ENCODE measurements around the gene SPIC.
"Not testable (repeated sequence)": the region's sequence is repeated elsewhere in the genome, so short reads cannot be mapped to it uniquely, and the experiment has no call there.

The SPIC gene

GRCh38 chr12:101474711-101475386 is at the start of gene SPIC:
Gene SPIC (plus strand): TSS chr12:101475336. CDS start chr12:101476905, 1,569 bp downstream.
- DNase-seq = no peak

GRCh38 chr12:101430456-101430855 is 44.7 kb upstream of the SPIC start:
- DNase-seq = no peak

GRCh38 chr12:101436136-101436535 is 39.0 kb upstream of the SPIC start:
- no peak for DNase-seq

GRCh38 chr12:101439236-101439635 is 35.9 kb upstream of the SPIC start:
- DNase-seq = no peak

- DNase-seq = no peak
Observed at GRCh38 chr12:101441461-101442224, 33.5 kb upstream of the SPIC start.

- DNase-seq = peak in 1 of 2 experiments; percentile 21
Observed at GRCh38 chr12:101455685-101456084, 19.5 kb upstream of the SPIC start.

GRCh38 chr12:101459642-101460346 is 15.3 kb upstream of the SPIC start:
- DNase-seq = no peak

GRCh38 chr12:101468948-101469347 is 6.2 kb upstream of the SPIC start:
- no peak for DNase-seq

- no peak for DNase-seq
Observed at GRCh38 chr12:101470939-101471338, 4.2 kb upstream of the SPIC start.

- DNase-seq = not testable (repeated sequence)
Observed at GRCh38 chr12:101471878-101472277, 3.3 kb upstream of the SPIC start.

GRCh38 chr12:101474248-101474647 is 888 bp upstream of the SPIC start:
- DNase-seq = no peak

- no peak for DNase-seq
Observed at GRCh38 chr12:101475751-101476305, 692 bp downstream of the SPIC start.

- DNase-seq = no peak
Observed at GRCh38 chr12:101480849-101481248, 5.7 kb downstream of the SPIC start.

- no peak for DNase-seq
Observed at GRCh38 chr12:101485021-101485420, 9.9 kb downstream of the SPIC start.

- DNase-seq = no peak
Observed at GRCh38 chr12:101488469-101488868, 13.3 kb downstream of the SPIC start.

- peak; percentile 17 to 22 for DNase-seq
Observed at GRCh38 chr12:101490286-101490920, 15.3 kb downstream of the SPIC start.

- DNase-seq = no peak
Observed at GRCh38 chr12:101491329-101491728, 16.2 kb downstream of the SPIC start.

GRCh38 chr12:101493556-101493955 is 18.4 kb downstream of the SPIC start:
- no peak for DNase-seq

GRCh38 chr12:101498252-101498651 is 23.1 kb downstream of the SPIC start:
- DNase-seq = no peak

- DNase-seq = no peak
Observed at GRCh38 chr12:101501410-101501995, 26.4 kb downstream of the SPIC start.

- no peak for DNase-seq
Observed at GRCh38 chr12:101521136-101521535, 46.0 kb downstream of the SPIC start.

- no peak for DNase-seq
Observed at GRCh38 chr12:101527682-101528081, 52.5 kb downstream of the SPIC start.
